ENCODE measurements around the gene PEX14. TPM values are rescaled to one million over a fixed set of nuclear protein-coding genes. Genes with fewer than 3 reads are reported as not detected.

Gene PEX14
- total RNA-seq, 2 experiments from 2014 or later, result 13.3 to 14.8 TPM

GRCh38 chr1:10450156-10450814, 24.5 kb upstream of the PEX14 start:
- CTCF ChIA-PET, result no interaction called here

DNA sequence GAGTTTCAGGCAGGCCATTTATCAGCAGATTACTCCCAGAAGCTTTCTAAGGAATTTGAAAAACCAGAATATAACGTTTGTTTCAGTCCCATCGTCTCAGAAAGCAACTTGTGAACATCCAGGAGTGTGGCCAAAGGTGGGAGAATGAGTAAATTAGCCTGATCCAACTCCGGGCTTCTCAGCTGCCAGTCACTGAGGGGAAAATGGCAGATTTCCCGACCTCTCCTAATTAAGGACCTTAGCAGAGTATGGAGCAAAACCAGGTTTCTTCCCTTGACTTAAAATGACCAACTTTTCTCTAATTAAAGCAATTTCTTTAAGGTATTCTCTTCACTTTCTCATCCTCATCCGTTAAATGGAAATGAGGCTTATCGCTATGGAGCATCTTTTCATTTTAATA, 23.9 kb upstream of the PEX14 start:
- H3K27ac Mint-ChIP-seq, result no peak overlapping the region
- no peak for DNase-seq
- no peak overlapping the region for H3K27ac ChIP-seq (ENCODE audit: low read depth in 1 of 2, low read length in 2 of 2)
- no peaks in the 10 kb centered on the region for H3K36me3 Mint-ChIP-seq (ENCODE audit: low read depth)
- no peaks in the 10 kb centered on the region for H3K27me3 ChIP-seq (ENCODE audit: control insufficient read depth in 1 of 2, insufficient read depth in 2 of 2, low read length in 2 of 2)
- H3K9me3 Mint-ChIP-seq, result no peaks in the 10 kb centered on the region
- no peak for ATAC-seq (ENCODE audit: poor library complexity)
- CTCF ChIA-PET, result no interaction called here
- no peak overlapping the region for H3K4me3 ChIP-seq (ENCODE audit: low read length)
- TF ChIP-seq, protein P1, sequence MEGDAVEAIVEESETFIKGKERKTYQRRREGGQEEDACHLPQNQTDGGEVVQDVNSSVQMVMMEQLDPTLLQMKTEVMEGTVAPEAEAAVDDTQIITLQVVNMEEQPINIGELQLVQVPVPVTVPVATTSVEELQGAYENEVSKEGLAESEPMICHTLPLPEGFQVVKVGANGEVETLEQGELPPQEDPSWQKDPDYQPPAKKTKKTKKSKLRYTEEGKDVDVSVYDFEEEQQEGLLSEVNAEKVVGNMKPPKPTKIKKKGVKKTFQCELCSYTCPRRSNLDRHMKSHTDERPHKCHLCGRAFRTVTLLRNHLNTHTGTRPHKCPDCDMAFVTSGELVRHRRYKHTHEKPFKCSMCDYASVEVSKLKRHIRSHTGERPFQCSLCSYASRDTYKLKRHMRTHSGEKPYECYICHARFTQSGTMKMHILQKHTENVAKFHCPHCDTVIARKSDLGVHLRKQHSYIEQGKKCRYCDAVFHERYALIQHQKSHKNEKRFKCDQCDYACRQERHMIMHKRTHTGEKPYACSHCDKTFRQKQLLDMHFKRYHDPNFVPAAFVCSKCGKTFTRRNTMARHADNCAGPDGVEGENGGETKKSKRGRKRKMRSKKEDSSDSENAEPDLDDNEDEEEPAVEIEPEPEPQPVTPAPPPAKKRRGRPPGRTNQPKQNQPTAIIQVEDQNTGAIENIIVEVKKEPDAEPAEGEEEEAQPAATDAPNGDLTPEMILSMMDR (IDR thresholded peaks at IDR 0.05), result no peak
- H3K4me1 Mint-ChIP-seq (ENCODE audit: low read depth), result no peaks in the 10 kb centered on the region
- H3K9me3 ChIP-seq (ENCODE audit: control insufficient read depth in 1 of 2, insufficient read depth in 1 of 2, low read length in 2 of 2), result peaks cover 0 to 10% of the 10 kb centered on the region in 2 experiments
- H3K27me3 Mint-ChIP-seq, result no peaks in the 10 kb centered on the region
- no peaks in the 10 kb centered on the region for H3K4me1 ChIP-seq (ENCODE audit: insufficient read depth, low read length)
- POLR2A ChIA-PET, result interaction anchor here (1.5 kb wide), 1 partner anchor 21 kb away, joined by 3 read pairs; the partner anchor contains the start of gene CENPS
- no peaks in the 10 kb centered on the region for H3K36me3 ChIP-seq (ENCODE audit: insufficient read depth, low read length)
- no peak overlapping the region for H3K4me3 Mint-ChIP-seq
- intact Hi-C loops (cut with DNase I, micrococcal nuclease), result no loop called here

More at GRCh38 chr1:10450156-10450814, 24.5 kb upstream of the PEX14 start:
- Histone ChIP-seq H3K4me1 (ENCODE audit: insufficient read depth, low read length) (no peaks in the 10 kb centered on the region), H3K9me3 (ENCODE audit: control insufficient read depth in 1 of 2, insufficient read depth in 1 of 2, low read length in 2 of 2) (peaks cover 0 to 10% of the 10 kb centered on the region in 2 experiments), H3K27me3 (ENCODE audit: control insufficient read depth in 1 of 2, insufficient read depth in 2 of 2, low read length in 2 of 2) (no peaks in the 10 kb centered on the region), H3K36me3 (ENCODE audit: insufficient read depth, low read length) (no peaks in the 10 kb centered on the region), H3K4me3 (ENCODE audit: low read length) (no peak overlapping the region), H3K27ac (ENCODE audit: low read depth in 1 of 2, low read length in 2 of 2) (no peak overlapping the region)
- no peaks in the 10 kb centered on the region for H3K36me3 Mint-ChIP-seq (ENCODE audit: low read depth)
- intact Hi-C loops (cut with DNase I, micrococcal nuclease), result no loop called here
- H3K27ac Mint-ChIP-seq, result no peak overlapping the region
- no peak overlapping the region for H3K4me3 Mint-ChIP-seq
- POLR2A ChIA-PET, result interaction anchor here (1.5 kb wide), 1 partner anchor 20 kb away, joined by 3 read pairs; the partner anchor contains the start of gene CENPS
- DNase-seq (no peak), ATAC-seq (ENCODE audit: poor library complexity) (no peak)
- no peaks in the 10 kb centered on the region for H3K9me3 Mint-ChIP-seq
- H3K4me1 Mint-ChIP-seq (ENCODE audit: low read depth), result no peaks in the 10 kb centered on the region
- H3K27me3 Mint-ChIP-seq, result no peaks in the 10 kb centered on the region
- TF ChIP-seq, protein P1 (IDR thresholded peaks at IDR 0.05), result no peak

GRCh38 chr1:10451287-10451686, 23.5 kb upstream of the PEX14 start:
- no peak overlapping the region for H3K4me3 Mint-ChIP-seq
- no peaks in the 10 kb centered on the region for H3K27me3 Mint-ChIP-seq
- H3K36me3 ChIP-seq (ENCODE audit: insufficient read depth, low read length), result no peaks in the 10 kb centered on the region
- H3K36me3 Mint-ChIP-seq (ENCODE audit: low read depth), result no peaks in the 10 kb centered on the region
- no peaks in the 10 kb centered on the region for H3K27me3 ChIP-seq (ENCODE audit: control insufficient read depth in 1 of 2, insufficient read depth in 2 of 2, low read length in 2 of 2)
- ChIA-PET POLR2A (interaction anchor here (1.5 kb wide), 1 partner anchor 21 kb away, joined by 3 read pairs; the partner anchor contains the start of gene CENPS), CTCF (no interaction called here)
- no peaks in the 10 kb centered on the region for H3K9me3 Mint-ChIP-seq
- no peak overlapping the region for H3K27ac ChIP-seq (ENCODE audit: low read depth in 1 of 2, low read length in 2 of 2)
- intact Hi-C loops (cut with DNase I, micrococcal nuclease), result no loop called here
- DNase-seq (no peak), ATAC-seq (ENCODE audit: poor library complexity) (no peak)
- H3K4me1 ChIP-seq (ENCODE audit: insufficient read depth, low read length), result no peaks in the 10 kb centered on the region
- no peaks in the 10 kb centered on the region for H3K4me1 Mint-ChIP-seq (ENCODE audit: low read depth)
- H3K9me3 ChIP-seq (ENCODE audit: control insufficient read depth in 1 of 2, insufficient read depth in 1 of 2, low read length in 2 of 2), result peaks cover 0 to 10% of the 10 kb centered on the region in 2 experiments
- TF ChIP-seq, protein P1 (IDR thresholded peaks at IDR 0.05), result no peak
- no peak overlapping the region for H3K27ac Mint-ChIP-seq
- no peak overlapping the region for H3K4me3 ChIP-seq (ENCODE audit: low read length)
